Psoas muscle (tissue), 8 donors: ENCODE results near the gene BANF2. TPM values are rescaled to one million over a fixed set of nuclear protein-coding genes. Genes with fewer than 3 reads are reported as not detected.
A peak's percentile ranks its signal among the peaks of the same experiment; 100 is the strongest.

Experiments used
- ATAC-seq, 4 donors: fragments of 200-7000 bp; cut with Tn5 transposase; one replicate each; pipeline ENCODE4 v1.9.1; 2020; ENCODE audit warnings: moderate library complexity in 3 of 4, mild to moderate bottlenecking in 2 of 4
- DNase-seq, 2 donors: peaks; one replicate each; pipeline ENCODE4 v3.0.0-alpha.2; 2020
- H3K27ac ChIP-seq: fragments of 200-600 bp; one replicate; pipeline ENCODE4 v1.8.0; 2022
- H3K27me3 ChIP-seq, 3 donors: fragments of 200-600 bp in 1 of 3; one replicate each; pipeline versions ENCODE4 v1.6.1 to v1.8.0; 2013 to 2022; ENCODE audit warnings: low read length in 2 of 3, mild to moderate bottlenecking in 2 of 3, moderate library complexity in 1 of 3; ENCODE audit not compliant: insufficient read depth in 3 of 3
- H3K36me3 ChIP-seq, 2 donors: fragments of 200-600 bp in 1 of 2; one replicate each; pipeline versions ENCODE4 v1.6.1 to v1.8.0; 2013 to 2022; ENCODE audit warnings: low read depth in 1 of 2, mild to moderate bottlenecking in 1 of 2, moderate library complexity in 1 of 2; ENCODE audit not compliant: insufficient read depth in 1 of 2
- H3K4me1 ChIP-seq: fragments of 200-600 bp; one replicate; pipeline ENCODE4 v1.8.0; 2022
- H3K4me3 ChIP-seq: fragments of 200-600 bp; one replicate; pipeline ENCODE4 v1.8.0; 2022; ENCODE audit warnings: mild to moderate bottlenecking
- H3K9me3 ChIP-seq: fragments of 200-600 bp; one replicate; pipeline ENCODE4 v1.8.0; 2022
- CTCF ChIP-seq: fragments of 200-600 bp; IDR thresholded peaks from one replicate; pipeline ENCODE4 v1.8.0; 2022; ENCODE audit warnings: antibody characterized with exemption
- WGBS, 3 donors: extraction: QIAGEN DNeasy Blood & Tissue Kit; methylation state at CpG; one replicate each; pipeline versions ENCODE4 v1.1.6 to v1.1.7; 2013; 5-methylcytosine and 5-hydroxymethylcytosine counted together
- intact Hi-C, 2 donors: fragments of 100-400 bp; cut with DNase I; formaldehyde crosslinking; loops; one replicate each; pipeline versions ENCODE4 v1.11.0 to v1.14.2; 2022
- polyA plus RNA-seq, 3 donors: library from polyadenylated mRNA; stranded (reverse); fragments of 200-250 nt; gene quantifications; one replicate each; pipeline ENCODE4 v1.2.3, GENCODE V29; 2013
- total RNA-seq, 4 donors: library from RNA; stranded (reverse); fragmentation: NEBNext Ultra II Directional in 2 of 4; extraction: Animal tissue kit (Norgen Biotek cat#: 25700) in 2 of 4; gene quantifications; one replicate each; pipeline versions ENCODE4 v1.2.1 to v1.2.4, GENCODE V29; 2021 to 2023
- donor health status: healthy with polysubstance abuse.
- donor health status: DM: no; HTN: no; CAD: no; lungs with moderate emphysema.
- donor health status: Bipolar disorder and iron deficiency.
- donor health status: healthy.
- donor health status: DM: yes; HTN: yes; CAD: no.
- donor health status: DM: no; HTN: no; CAD: no.
- donor health status: DM: no; HTN: no; CAD: no.
- donor health status: DM: yes; HTN: yes; CAD: no.

Gene BANF2
- total and polyA plus RNA-seq, 7 donors: not detected

DNA sequence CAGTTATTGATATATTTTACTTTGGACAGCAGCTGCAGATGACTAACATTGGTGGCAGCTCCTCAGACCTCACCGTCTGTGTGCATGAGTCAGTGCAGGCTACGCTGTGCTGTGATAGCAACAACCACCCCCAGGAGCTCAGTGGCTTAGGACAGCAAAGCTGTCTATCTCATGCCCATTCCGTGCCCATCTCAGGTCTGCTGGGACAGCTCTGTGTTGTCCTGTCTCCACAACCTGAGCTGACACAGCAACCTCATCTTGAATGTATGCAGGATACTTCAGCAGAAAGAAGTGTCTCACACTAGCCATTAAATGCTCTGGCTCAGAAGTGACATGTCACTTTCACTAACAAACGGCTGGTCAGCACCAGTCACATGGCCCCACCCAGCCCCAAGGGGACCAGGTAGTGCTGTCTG, 47.7 kb downstream of the BANF2 start:
- Histone ChIP-seq H3K27ac (no peak overlapping the region), H3K9me3 (no peaks in the 10 kb centered on the region), H3K4me3 (no peak overlapping the region), H3K4me1 (no peaks in the 10 kb centered on the region), H3K27me3 (peaks cover 0 to 2% (median 0%) of the 10 kb centered on the region in 3 donors), H3K36me3 (no peaks in the 10 kb centered on the region)
- peak; percentile 71 to 82 (median 73) for ATAC-seq
- TF ChIP-seq CTCF: no peak
- peak; percentile 40 to 61 for DNase-seq
- WGBS, 3 donors: 22 to 30% (median 26%) methylated on average over 4 of the region's 4 CpGs
- intact Hi-C loops: no loop called here

- no peaks in the 10 kb centered on the region for H3K4me1 ChIP-seq
- no peak overlapping the region for H3K4me3 ChIP-seq
- 86 to 95% (median 92%) methylated on average over 5 of the region's 5 CpGs for WGBS, 3 donors
- peaks cover 0 to 2% (median 0%) of the 10 kb centered on the region in 3 donors for H3K27me3 ChIP-seq
- no peak for ATAC-seq
- no peaks in the 10 kb centered on the region for H3K36me3 ChIP-seq
- H3K27ac ChIP-seq: no peak overlapping the region
- TF ChIP-seq CTCF: no peak
- DNase-seq: no peak
- no peaks in the 10 kb centered on the region for H3K9me3 ChIP-seq
- intact Hi-C loops: no loop called here
These were observed 48.5 kb downstream of the BANF2 start for GRCh38 chr20:17748279-17748678.

GRCh38 chr20:17749626-17749977, 49.8 kb downstream of the BANF2 start:
- 54 to 84% (median 78%) methylated on average over 5 of the region's 5 CpGs for WGBS, 3 donors
- Histone ChIP-seq H3K4me3 (no peak overlapping the region), H3K27me3 (peaks cover 0 to 2% (median 0%) of the 10 kb centered on the region in 3 donors), H3K9me3 (no peaks in the 10 kb centered on the region), H3K27ac (peak overlapping the region; percentile 36), H3K4me1 (no peaks in the 10 kb centered on the region), H3K36me3 (no peaks in the 10 kb centered on the region)
- DNase-seq: no peak
- no peak for ATAC-seq
- no peak for TF ChIP-seq CTCF
- intact Hi-C loops: no loop called here

GRCh38 chr20:17749978-17750721, 50.4 kb downstream of the BANF2 start:
- peak; percentile 70 to 87 for DNase-seq
- TF ChIP-seq CTCF: no peak
- H3K27me3 ChIP-seq: peaks cover 0 to 2% (median 0%) of the 10 kb centered on the region in 3 donors
- no peak overlapping the region for H3K4me3 ChIP-seq
- no peaks in the 10 kb centered on the region for H3K9me3 ChIP-seq
- no peaks in the 10 kb centered on the region for H3K36me3 ChIP-seq
- intact Hi-C loops: no loop called here
- peak in 3 of 4 donors; percentile 67 to 87 (median 70) for ATAC-seq
- WGBS, 3 donors: 55 to 67% (median 58%) methylated on average over 15 of the region's 15 CpGs
- H3K4me1 ChIP-seq: no peaks in the 10 kb centered on the region
- peak overlapping the region; percentile 36 for H3K27ac ChIP-seq

DNA sequence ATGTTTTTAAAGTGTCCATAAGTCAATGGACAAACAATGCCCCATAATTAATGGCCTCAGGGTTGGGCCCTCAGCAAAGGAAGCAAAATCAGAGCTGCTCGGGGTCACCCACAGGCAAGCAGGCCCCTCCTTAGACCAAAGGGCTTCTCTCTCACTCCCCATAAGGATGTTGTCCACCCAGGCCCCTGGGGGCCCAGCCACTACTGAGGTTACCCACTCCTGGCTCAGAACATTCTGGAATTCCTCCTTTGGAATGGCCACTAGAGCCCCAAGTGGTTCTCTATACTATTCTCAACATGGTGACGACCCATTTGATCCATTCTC, 50.9 kb downstream of the BANF2 start:
- ATAC-seq (no peak), DNase-seq (no peak)
- H3K36me3 ChIP-seq: no peaks in the 10 kb centered on the region
- 77 to 82% (median 80%) methylated on average over 2 of the region's 2 CpGs for WGBS, 3 donors
- H3K4me3 ChIP-seq: no peak overlapping the region
- H3K4me1 ChIP-seq: no peaks in the 10 kb centered on the region
- H3K27me3 ChIP-seq: peaks cover 0 to 2% (median 0%) of the 10 kb centered on the region in 3 donors
- TF ChIP-seq CTCF: no peak
- intact Hi-C loops: no loop called here
- no peak overlapping the region for H3K27ac ChIP-seq
- H3K9me3 ChIP-seq: no peaks in the 10 kb centered on the region
